ENCODE data around the gene PRUNE2.
A peak's percentile ranks its signal among the peaks of the same experiment; 100 is the strongest.

Gene PRUNE2

GRCh38 chr9:76725885-76726284 is 180.0 kb downstream of the PRUNE2 start:
- H3K4me3 ChIP-seq (replicated peaks; ENCODE audit: low read depth, low read length), result no peak overlapping the region
- TF ChIP-seq CTCF (IDR thresholded peaks at IDR 0.05; ENCODE audit: low read depth, low read length, missing control alignments), result no peak
- no peak for DNase-seq (ENCODE audit: extremely low read depth, low read depth)

GRCh38 chr9:76725011-76725546 is 180.8 kb downstream of the PRUNE2 start:
- no peak for TF ChIP-seq CTCF (IDR thresholded peaks at IDR 0.05; ENCODE audit: low read depth, low read length, missing control alignments)
- no peak for DNase-seq (ENCODE audit: extremely low read depth, low read depth)
- no peak overlapping the region for H3K4me3 ChIP-seq (replicated peaks; ENCODE audit: low read depth, low read length)

GRCh38 chr9:76720245-76720644 is 185.7 kb downstream of the PRUNE2 start:
- no peak for DNase-seq (ENCODE audit: extremely low read depth, low read depth)
- TF ChIP-seq CTCF (IDR thresholded peaks at IDR 0.05; ENCODE audit: low read depth, low read length, missing control alignments), result no peak
- no peak overlapping the region for H3K4me3 ChIP-seq (replicated peaks; ENCODE audit: low read depth, low read length)

GRCh38 chr9:76718166-76718565 is 187.7 kb downstream of the PRUNE2 start:
- TF ChIP-seq CTCF (IDR thresholded peaks at IDR 0.05; ENCODE audit: low read depth, low read length, missing control alignments), result peak; percentile 8
- no peak for DNase-seq (ENCODE audit: extremely low read depth, low read depth)
- H3K4me3 ChIP-seq (replicated peaks; ENCODE audit: low read depth, low read length), result no peak overlapping the region

GRCh38 chr9:76717613-76718012 is 188.3 kb downstream of the PRUNE2 start:
- H3K4me3 ChIP-seq (replicated peaks; ENCODE audit: low read depth, low read length), result no peak overlapping the region
- no peak for DNase-seq (ENCODE audit: extremely low read depth, low read depth)
- TF ChIP-seq CTCF (IDR thresholded peaks at IDR 0.05; ENCODE audit: low read depth, low read length, missing control alignments), result no peak

- TF ChIP-seq CTCF (IDR thresholded peaks at IDR 0.05; ENCODE audit: low read depth, low read length, missing control alignments), result no peak
- DNase-seq (ENCODE audit: extremely low read depth, low read depth), result no peak
- no peak overlapping the region for H3K4me3 ChIP-seq (replicated peaks; ENCODE audit: low read depth, low read length)
Observed at GRCh38 chr9:76717176-76717575, 188.7 kb downstream of the PRUNE2 start.

GRCh38 chr9:76716085-76716672 is 189.7 kb downstream of the PRUNE2 start:
- TF ChIP-seq CTCF (IDR thresholded peaks at IDR 0.05; ENCODE audit: low read depth, low read length, missing control alignments), result no peak
- no peak overlapping the region for H3K4me3 ChIP-seq (replicated peaks; ENCODE audit: low read depth, low read length)
- no peak for DNase-seq (ENCODE audit: extremely low read depth, low read depth)

Measured in HFF-Myc (cell line).